ENCODE data around the gene GABRP. TPM values are rescaled to one million over a fixed set of nuclear protein-coding genes. Genes with fewer than 3 reads are reported as not detected.

The GABRP gene
- total RNA-seq, 2 donors from 2014 or later, result not detected

- no peaks in the 10 kb centered on the region for H3K4me1 Mint-ChIP-seq
Observed at GRCh38 chr5:170787216-170787615, 3.7 kb downstream of the GABRP start.

GRCh38 chr5:170788626-170789304 lies 5.2 kb downstream of the GABRP start:
- Mint-ChIP-seq H3K27ac (no peak overlapping the region), H3K4me3 (no peak overlapping the region), H3K4me1 (no peaks in the 10 kb centered on the region), H3K27me3 (peaks cover 28% of the 10 kb centered on the region), H3K36me3 (ENCODE audit: low read depth) (no peaks in the 10 kb centered on the region)
- DNase-seq, result no peak
- H3K9me3 ChIP-seq (ENCODE audit: control insufficient read depth, low read length, poor library complexity, severe bottlenecking), result no peaks in the 10 kb centered on the region
- ATAC-seq, result no peak

More at GRCh38 chr5:170787216-170787615, 3.7 kb downstream of the GABRP start:
- H3K9me3 ChIP-seq (ENCODE audit: control insufficient read depth, low read length, poor library complexity, severe bottlenecking), result no peaks in the 10 kb centered on the region
- no peak for DNase-seq
- Mint-ChIP-seq H3K36me3 (ENCODE audit: low read depth) (no peaks in the 10 kb centered on the region), H3K4me3 (no peak overlapping the region), H3K27me3 (peaks cover 31% of the 10 kb centered on the region), H3K27ac (no peak overlapping the region)
- no peak for ATAC-seq

- Mint-ChIP-seq H3K4me1 (peaks cover 2% of the 10 kb centered on the region), H3K36me3 (ENCODE audit: low read depth) (no peaks in the 10 kb centered on the region)
- DNase-seq, result no peak
Observed at GRCh38 chr5:170791325-170791954, 7.9 kb downstream of the GABRP start.

GRCh38 chr5:170792878-170793277 lies 9.4 kb downstream of the GABRP start:
- Mint-ChIP-seq H3K27me3 (peaks cover 10% of the 10 kb centered on the region), H3K4me1 (peaks cover 2% of the 10 kb centered on the region), H3K36me3 (ENCODE audit: low read depth) (no peaks in the 10 kb centered on the region), H3K4me3 (no peak overlapping the region), H3K27ac (no peak overlapping the region)
- H3K9me3 ChIP-seq (ENCODE audit: control insufficient read depth, low read length, poor library complexity, severe bottlenecking), result no peaks in the 10 kb centered on the region
- no peak for DNase-seq
- ATAC-seq, result no peak

More at GRCh38 chr5:170791325-170791954, 7.9 kb downstream of the GABRP start:
- H3K4me3 Mint-ChIP-seq, result no peak overlapping the region
- ATAC-seq, result no peak
- no peak overlapping the region for H3K27ac Mint-ChIP-seq
- peaks cover 10% of the 10 kb centered on the region for H3K27me3 Mint-ChIP-seq
- no peaks in the 10 kb centered on the region for H3K9me3 ChIP-seq (ENCODE audit: control insufficient read depth, low read length, poor library complexity, severe bottlenecking)

- no peak overlapping the region for H3K4me3 Mint-ChIP-seq
- H3K9me3 ChIP-seq (ENCODE audit: control insufficient read depth, low read length, poor library complexity, severe bottlenecking), result no peaks in the 10 kb centered on the region
- ATAC-seq (no peak), DNase-seq (no peak)
- H3K27ac Mint-ChIP-seq, result no peak overlapping the region
- peaks cover 10% of the 10 kb centered on the region for H3K27me3 Mint-ChIP-seq
- H3K4me1 Mint-ChIP-seq, result peaks cover 2% of the 10 kb centered on the region
- no peaks in the 10 kb centered on the region for H3K36me3 Mint-ChIP-seq (ENCODE audit: low read depth)
Observed at GRCh38 chr5:170795154-170795553, 11.6 kb downstream of the GABRP start.

- Mint-ChIP-seq H3K36me3 (ENCODE audit: low read depth) (no peaks in the 10 kb centered on the region), H3K27ac (no peak overlapping the region), H3K27me3 (peaks cover 33% of the 10 kb centered on the region), H3K4me1 (no peaks in the 10 kb centered on the region), H3K4me3 (no peak overlapping the region)
- ATAC-seq (no peak), DNase-seq (no peak)
- no peaks in the 10 kb centered on the region for H3K9me3 ChIP-seq (ENCODE audit: control insufficient read depth, low read length, poor library complexity, severe bottlenecking)
Observed at GRCh38 chr5:170805666-170806065, 22.1 kb downstream of the GABRP start.

GRCh38 chr5:170809551-170809950 lies 26.0 kb downstream of the GABRP start:
- no peak overlapping the region for H3K27ac Mint-ChIP-seq
- no peaks in the 10 kb centered on the region for H3K4me1 Mint-ChIP-seq
- peaks cover 31% of the 10 kb centered on the region for H3K27me3 Mint-ChIP-seq
- DNase-seq (no peak), ATAC-seq (no peak)
- no peak overlapping the region for H3K4me3 Mint-ChIP-seq
- no peaks in the 10 kb centered on the region for H3K36me3 Mint-ChIP-seq (ENCODE audit: low read depth)
- no peaks in the 10 kb centered on the region for H3K9me3 ChIP-seq (ENCODE audit: control insufficient read depth, low read length, poor library complexity, severe bottlenecking)

- H3K27me3 Mint-ChIP-seq, result peaks cover 31% of the 10 kb centered on the region
- H3K4me1 Mint-ChIP-seq, result no peaks in the 10 kb centered on the region
- no peak for ATAC-seq
- H3K9me3 ChIP-seq (ENCODE audit: control insufficient read depth, low read length, poor library complexity, severe bottlenecking), result no peaks in the 10 kb centered on the region
- no peak overlapping the region for H3K27ac Mint-ChIP-seq
- no peak for DNase-seq
- no peak overlapping the region for H3K4me3 Mint-ChIP-seq
- H3K36me3 Mint-ChIP-seq (ENCODE audit: low read depth), result no peaks in the 10 kb centered on the region
Observed at GRCh38 chr5:170811719-170812118, 28.2 kb downstream of the GABRP start.

GRCh38 chr5:170813231-170813630 lies 29.7 kb downstream of the GABRP start:
- H3K36me3 Mint-ChIP-seq (ENCODE audit: low read depth), result no peaks in the 10 kb centered on the region
- ATAC-seq, result no peak
- no peaks in the 10 kb centered on the region for H3K9me3 ChIP-seq (ENCODE audit: control insufficient read depth, low read length, poor library complexity, severe bottlenecking)
- no peak overlapping the region for H3K27ac Mint-ChIP-seq
- no peak overlapping the region for H3K4me3 Mint-ChIP-seq
- no peaks in the 10 kb centered on the region for H3K4me1 Mint-ChIP-seq
- H3K27me3 Mint-ChIP-seq, result peaks cover 25% of the 10 kb centered on the region
- DNase-seq, result no peak

- H3K4me1 Mint-ChIP-seq, result no peaks in the 10 kb centered on the region
- no peaks in the 10 kb centered on the region for H3K9me3 ChIP-seq (ENCODE audit: control insufficient read depth, low read length, poor library complexity, severe bottlenecking)
- no peak overlapping the region for H3K4me3 Mint-ChIP-seq
- no peak overlapping the region for H3K27ac Mint-ChIP-seq
- no peaks in the 10 kb centered on the region for H3K36me3 Mint-ChIP-seq (ENCODE audit: low read depth)
- H3K27me3 Mint-ChIP-seq, result peaks cover 10% of the 10 kb centered on the region
- DNase-seq, result no peak
- ATAC-seq, result no peak
Observed at GRCh38 chr5:170817195-170817594, 33.7 kb downstream of the GABRP start.

GRCh38 chr5:170818232-170818631 lies 34.7 kb downstream of the GABRP start:
- DNase-seq (no peak), ATAC-seq (no peak)
- no peak overlapping the region for H3K27ac Mint-ChIP-seq
- no peak overlapping the region for H3K4me3 Mint-ChIP-seq
- peaks cover 6% of the 10 kb centered on the region for H3K27me3 Mint-ChIP-seq
- H3K4me1 Mint-ChIP-seq, result no peaks in the 10 kb centered on the region
- H3K9me3 ChIP-seq (ENCODE audit: control insufficient read depth, low read length, poor library complexity, severe bottlenecking), result no peaks in the 10 kb centered on the region
- no peaks in the 10 kb centered on the region for H3K36me3 Mint-ChIP-seq (ENCODE audit: low read depth)

GRCh38 chr5:170819824-170820223 lies 36.3 kb downstream of the GABRP start:
- no peak for DNase-seq
- Mint-ChIP-seq H3K27me3 (peaks cover 5% of the 10 kb centered on the region), H3K4me3 (no peak overlapping the region), H3K27ac (no peak overlapping the region), H3K4me1 (no peaks in the 10 kb centered on the region), H3K36me3 (ENCODE audit: low read depth) (no peaks in the 10 kb centered on the region)
- ATAC-seq, result no peak
- H3K9me3 ChIP-seq (ENCODE audit: control insufficient read depth, low read length, poor library complexity, severe bottlenecking), result no peaks in the 10 kb centered on the region

GRCh38 chr5:170821257-170821800 lies 37.8 kb downstream of the GABRP start:
- H3K4me3 Mint-ChIP-seq, result no peak overlapping the region
- no peak for DNase-seq
- no peaks in the 10 kb centered on the region for H3K36me3 Mint-ChIP-seq (ENCODE audit: low read depth)
- no peak overlapping the region for H3K27ac Mint-ChIP-seq
- peaks cover 5% of the 10 kb centered on the region for H3K27me3 Mint-ChIP-seq
- ATAC-seq, result no peak
- no peaks in the 10 kb centered on the region for H3K9me3 ChIP-seq (ENCODE audit: control insufficient read depth, low read length, poor library complexity, severe bottlenecking)
- no peaks in the 10 kb centered on the region for H3K4me1 Mint-ChIP-seq

- ATAC-seq (no peak), DNase-seq (no peak)
- no peaks in the 10 kb centered on the region for H3K27me3 Mint-ChIP-seq
- no peak overlapping the region for H3K4me3 Mint-ChIP-seq
- no peak overlapping the region for H3K27ac Mint-ChIP-seq
- no peaks in the 10 kb centered on the region for H3K4me1 Mint-ChIP-seq
- no peaks in the 10 kb centered on the region for H3K36me3 Mint-ChIP-seq (ENCODE audit: low read depth)
- H3K9me3 ChIP-seq (ENCODE audit: control insufficient read depth, low read length, poor library complexity, severe bottlenecking), result no peaks in the 10 kb centered on the region
Observed at GRCh38 chr5:170826117-170826516, 42.6 kb downstream of the GABRP start.
